ENCODE measurements around the gene DISC1.

GRCh38 chr1:231686384-231686783 is 59.8 kb downstream of the DISC1 start:
- TF ChIP-seq CTCF (IDR thresholded peaks at IDR 0.05) (no peak), POLR2A (IDR thresholded peaks at IDR 0.05) (no peak)

All from uterus (tissue), 2 donors.